ENCODE data around the gene UFC1. TPM values are rescaled to one million over a fixed set of nuclear protein-coding genes. Genes with fewer than 3 reads are reported as not detected.

The UFC1 gene
- polyA plus RNA-seq, 3 donors, result 100 to 120 (median 108) TPM

DNA sequence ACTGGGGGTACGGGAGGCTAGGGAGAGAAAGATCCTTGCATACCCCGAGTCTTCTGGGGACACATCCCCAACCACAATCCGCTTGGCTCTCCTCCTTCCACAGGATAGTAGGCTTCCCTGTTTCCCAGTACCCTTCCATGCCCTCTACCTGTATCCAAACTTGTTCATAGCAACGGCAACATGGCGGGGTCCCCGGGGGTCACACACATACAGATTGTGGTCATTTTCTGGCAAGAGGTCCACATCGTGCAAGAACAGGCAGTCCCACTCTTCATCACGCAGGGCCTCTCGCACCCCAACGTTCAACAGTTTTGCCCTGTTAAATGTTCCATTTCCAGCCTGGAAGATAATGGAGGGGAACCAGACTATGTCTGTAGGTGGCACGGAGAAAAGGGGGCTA, 19.9 kb downstream of the UFC1 start:
- H3K4me1 ChIP-seq (ENCODE audit: control insufficient read depth in 1 of 2, insufficient read depth in 2 of 2, low read length in 2 of 2), result peaks cover 20 to 23% of the 10 kb centered on the region in 2 donors
- Mint-ChIP-seq H3K36me3 (peaks cover 61 to 70% of the 10 kb centered on the region in 2 donors), H3K4me3 (no peak overlapping the region), H3K27ac (peak overlapping the region in 1 of 7 donors; percentile 1), H3K4me1 (peaks cover 23% of the 10 kb centered on the region), H3K27me3 (ENCODE audit: low read depth in 3 of 3) (no peaks in the 10 kb centered on the region), H3K9me3 (no peaks in the 10 kb centered on the region)
- no peak for DNase-seq
- H2AFZ ChIP-seq (ENCODE audit: insufficient read depth, low read depth, low read length, poor library complexity, severe bottlenecking), result no peak overlapping the region
- H3K27me3 ChIP-seq (ENCODE audit: control insufficient read depth in 2 of 2, insufficient read depth in 2 of 2, low read length in 2 of 2), result no peaks in the 10 kb centered on the region
- H3K4me3 ChIP-seq (replicated peaks in 1 of 3; ENCODE audit: low read depth in 2 of 3, low read length in 3 of 3), result no peak overlapping the region
- H3K27ac ChIP-seq (ENCODE audit: low read depth in 1 of 2, low read length in 2 of 2), result no peak overlapping the region
- no peak overlapping the region for H3K4me2 ChIP-seq (replicated peaks; ENCODE audit: extremely low read depth, low read length, poor library complexity, severe bottlenecking)
- no peak overlapping the region for H3K9ac ChIP-seq (ENCODE audit: insufficient read depth, low read length, poor library complexity, severe bottlenecking)
- H3K79me2 ChIP-seq (ENCODE audit: insufficient read depth, low read length), result peaks cover 19% of the 10 kb centered on the region
- peaks cover 55 to 72% of the 10 kb centered on the region in 2 donors for H3K36me3 ChIP-seq (replicated peaks in 1 of 2; ENCODE audit: control insufficient read depth in 1 of 2, insufficient read depth in 2 of 2, low read length in 2 of 2)
- TF ChIP-seq, protein P1, sequence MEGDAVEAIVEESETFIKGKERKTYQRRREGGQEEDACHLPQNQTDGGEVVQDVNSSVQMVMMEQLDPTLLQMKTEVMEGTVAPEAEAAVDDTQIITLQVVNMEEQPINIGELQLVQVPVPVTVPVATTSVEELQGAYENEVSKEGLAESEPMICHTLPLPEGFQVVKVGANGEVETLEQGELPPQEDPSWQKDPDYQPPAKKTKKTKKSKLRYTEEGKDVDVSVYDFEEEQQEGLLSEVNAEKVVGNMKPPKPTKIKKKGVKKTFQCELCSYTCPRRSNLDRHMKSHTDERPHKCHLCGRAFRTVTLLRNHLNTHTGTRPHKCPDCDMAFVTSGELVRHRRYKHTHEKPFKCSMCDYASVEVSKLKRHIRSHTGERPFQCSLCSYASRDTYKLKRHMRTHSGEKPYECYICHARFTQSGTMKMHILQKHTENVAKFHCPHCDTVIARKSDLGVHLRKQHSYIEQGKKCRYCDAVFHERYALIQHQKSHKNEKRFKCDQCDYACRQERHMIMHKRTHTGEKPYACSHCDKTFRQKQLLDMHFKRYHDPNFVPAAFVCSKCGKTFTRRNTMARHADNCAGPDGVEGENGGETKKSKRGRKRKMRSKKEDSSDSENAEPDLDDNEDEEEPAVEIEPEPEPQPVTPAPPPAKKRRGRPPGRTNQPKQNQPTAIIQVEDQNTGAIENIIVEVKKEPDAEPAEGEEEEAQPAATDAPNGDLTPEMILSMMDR (IDR thresholded peaks at IDR 0.05), result no peak
- intact Hi-C loops (cut with micrococcal nuclease), result no loop called here
- WGBS (ENCODE audit: insufficient coverage), result 95% methylated on average over 7 of the region's 11 CpGs
- H4K20me1 ChIP-seq (ENCODE audit: insufficient read depth, low read length), result no peaks in the 10 kb centered on the region
- H3K9me3 ChIP-seq (replicated peaks in 1 of 2; ENCODE audit: control insufficient read depth in 1 of 2, insufficient read depth in 1 of 2, low read length in 2 of 2), result no peaks in the 10 kb centered on the region

DNA sequence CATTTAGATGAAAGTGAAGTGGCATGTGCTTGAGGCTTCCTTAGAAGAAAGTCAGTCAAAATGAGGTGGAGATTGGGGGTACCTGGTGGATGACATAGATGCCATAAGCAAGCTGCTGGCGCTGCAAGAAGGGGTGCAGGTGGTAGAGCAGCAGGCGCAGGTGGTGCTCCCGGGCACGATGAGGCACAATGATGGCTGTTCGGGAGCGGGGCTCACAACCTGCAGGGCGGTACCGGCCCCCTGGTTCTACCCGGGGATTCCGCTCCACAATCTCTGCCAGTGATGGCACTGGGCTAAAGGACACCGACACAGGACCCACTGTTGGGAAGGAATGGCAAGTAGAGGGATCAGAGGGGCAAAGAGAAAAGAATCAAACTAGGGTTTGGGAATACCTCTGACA, 21.1 kb downstream of the UFC1 start:
- Histone ChIP-seq H3K4me3 (replicated peaks in 1 of 3; ENCODE audit: low read depth in 2 of 3, low read length in 3 of 3) (no peak overlapping the region), H3K9ac (ENCODE audit: insufficient read depth, low read length, poor library complexity, severe bottlenecking) (no peak overlapping the region), H3K27ac (ENCODE audit: low read depth in 1 of 2, low read length in 2 of 2) (no peak overlapping the region), H3K79me2 (ENCODE audit: insufficient read depth, low read length) (peaks cover 19% of the 10 kb centered on the region), H3K36me3 (replicated peaks in 1 of 2; ENCODE audit: control insufficient read depth in 1 of 2, insufficient read depth in 2 of 2, low read length in 2 of 2) (peaks cover 55 to 61% of the 10 kb centered on the region in 2 donors), H3K4me1 (ENCODE audit: control insufficient read depth in 1 of 2, insufficient read depth in 2 of 2, low read length in 2 of 2) (peaks cover 20 to 23% of the 10 kb centered on the region in 2 donors), H3K4me2 (replicated peaks; ENCODE audit: extremely low read depth, low read length, poor library complexity, severe bottlenecking) (no peak overlapping the region), H3K9me3 (replicated peaks in 1 of 2; ENCODE audit: control insufficient read depth in 1 of 2, insufficient read depth in 1 of 2, low read length in 2 of 2) (no peaks in the 10 kb centered on the region), H2AFZ (ENCODE audit: insufficient read depth, low read depth, low read length, poor library complexity, severe bottlenecking) (no peak overlapping the region), H4K20me1 (ENCODE audit: insufficient read depth, low read length) (no peaks in the 10 kb centered on the region), H3K27me3 (ENCODE audit: control insufficient read depth in 2 of 2, insufficient read depth in 2 of 2, low read length in 2 of 2) (no peaks in the 10 kb centered on the region)
- Mint-ChIP-seq H3K4me3 (no peak overlapping the region), H3K27me3 (ENCODE audit: low read depth in 3 of 3) (no peaks in the 10 kb centered on the region), H3K27ac (peak overlapping the region in 1 of 7 donors; percentile 8), H3K4me1 (peaks cover 23% of the 10 kb centered on the region), H3K36me3 (peaks cover 55 to 61% of the 10 kb centered on the region in 2 donors), H3K9me3 (no peaks in the 10 kb centered on the region)
- no peak for DNase-seq
- WGBS (ENCODE audit: insufficient coverage), result 99% methylated on average over 10 of the region's 11 CpGs
- TF ChIP-seq, protein P1 (IDR thresholded peaks at IDR 0.05), result no peak
- intact Hi-C loops (cut with micrococcal nuclease), result no loop called here

Measured in CD14-positive monocyte (primary cell).